H9 (cell line): ENCODE results near the gene SAG. TPM values are rescaled to one million over a fixed set of nuclear protein-coding genes. Genes with fewer than 3 reads are reported as not detected.

ENCODE experiments used
- DNase-seq: peaks from one replicate; pipeline ENCODE4 v3.0.0-alpha.2; 2017
- H2AFZ ChIP-seq: one replicate; pipeline ENCODE4 v1.6.1; 2013; ENCODE audit warnings: mild to moderate bottlenecking, low read length, control low read depth, moderate library complexity
- H2AK5ac ChIP-seq: 2 replicates; pipeline ENCODE4 v1.6.1; 2013; ENCODE audit warnings: low read length, control low read depth, mixed read lengths; ENCODE audit not compliant: insufficient read length
- H2BK120ac ChIP-seq: one replicate; pipeline ENCODE4 v1.6.1; 2013; ENCODE audit warnings: low read depth, mild to moderate bottlenecking, low read length, control low read depth, inconsistent platforms; ENCODE audit not compliant: poor library complexity, severe bottlenecking
- H2BK12ac ChIP-seq: 2 replicates; pipeline ENCODE4 v1.6.1; 2013; ENCODE audit warnings: low read length, control low read depth, mixed read lengths, low read depth; ENCODE audit not compliant: insufficient read length
- H2BK15ac ChIP-seq: 2 replicates; pipeline ENCODE4 v1.6.1; 2013; ENCODE audit warnings: low read depth, low read length, control low read depth
- H2BK20ac ChIP-seq: one replicate; pipeline ENCODE4 v1.6.1; 2013; ENCODE audit warnings: low read depth, mild to moderate bottlenecking, low read length, control low read depth, inconsistent platforms; ENCODE audit not compliant: poor library complexity, severe bottlenecking
- H2BK5ac ChIP-seq: 2 replicates; pipeline ENCODE4 v1.6.1; 2013; ENCODE audit warnings: low read length, control low read depth, mixed read lengths; ENCODE audit not compliant: insufficient read length
- H3K14ac ChIP-seq: 2 replicates; pipeline ENCODE4 v1.6.1; 2013; ENCODE audit warnings: low read length, control low read depth; ENCODE audit not compliant: insufficient read depth
- H3K18ac ChIP-seq: 2 replicates; pipeline ENCODE4 v1.6.1; 2013; ENCODE audit warnings: low read depth, mild to moderate bottlenecking, mixed read lengths, low read length, control low read depth; ENCODE audit not compliant: insufficient read length
- H3K23ac ChIP-seq: 2 replicates; pipeline ENCODE4 v1.6.1; 2013; ENCODE audit warnings: low read length, control low read depth, mixed read lengths, low read depth; ENCODE audit not compliant: insufficient read length
- H3K23me2 ChIP-seq: 2 replicates; pipeline ENCODE4 v1.6.1; 2013; ENCODE audit warnings: low read depth, mild to moderate bottlenecking, mixed read lengths, low read length, control low read depth; ENCODE audit not compliant: insufficient read length, poor library complexity, severe bottlenecking
- H3K27ac ChIP-seq: 2 replicates; pipeline ENCODE4 v1.5.1; 2013; ENCODE audit warnings: low read length, control low read depth, mixed read lengths, low read depth; ENCODE audit not compliant: insufficient read length
- H3K27me3 ChIP-seq: 2 replicates; pipeline ENCODE4 v1.6.1; 2013; ENCODE audit warnings: low read length, control low read depth, inconsistent platforms; ENCODE audit not compliant: insufficient read depth
- H3K4ac ChIP-seq: 2 replicates; pipeline ENCODE4 v1.6.1; 2013; ENCODE audit warnings: low read depth, mild to moderate bottlenecking, control low read depth, inconsistent platforms, low read length, moderate library complexity
- H3K4me1 ChIP-seq: 2 replicates; pipeline ENCODE4 v1.6.1; 2013; ENCODE audit warnings: low read length, control low read depth, inconsistent platforms; ENCODE audit not compliant: insufficient read depth
- H3K4me2 ChIP-seq: 2 replicates; pipeline ENCODE4 v1.6.1; 2013; ENCODE audit warnings: low read length, control low read depth, mixed read lengths; ENCODE audit not compliant: insufficient read length, insufficient read depth
- H3K56ac ChIP-seq: 2 replicates; pipeline ENCODE4 v1.6.1; 2013; ENCODE audit warnings: low read depth, mild to moderate bottlenecking, mixed read lengths, low read length, control low read depth; ENCODE audit not compliant: insufficient read length
- H3K79me1 ChIP-seq: 2 replicates; pipeline ENCODE4 v1.6.1; 2013; ENCODE audit warnings: low read depth, mild to moderate bottlenecking, moderate library complexity, low read length, control low read depth, inconsistent platforms; ENCODE audit not compliant: insufficient read depth, poor library complexity, severe bottlenecking
- H3K79me2 ChIP-seq: 2 replicates; pipeline ENCODE4 v1.6.1; 2013; ENCODE audit warnings: low read length, control low read depth, inconsistent platforms; ENCODE audit not compliant: insufficient read depth
- H3K9ac ChIP-seq: 2 replicates; pipeline ENCODE4 v1.6.1; 2013; ENCODE audit warnings: low read length, control low read depth, mixed read lengths; ENCODE audit not compliant: insufficient read length; ENCODE audit errors: extremely low read depth
- H3K9me3 ChIP-seq: one replicate; pipeline ENCODE4 v1.6.1; 2013; ENCODE audit warnings: low read depth, low read length, inconsistent platforms; ENCODE audit not compliant: control insufficient read depth
- H3T11ph ChIP-seq: one replicate; pipeline ENCODE4 v1.6.1; 2013; ENCODE audit warnings: mild to moderate bottlenecking, low read length, control low read depth, inconsistent platforms
- H4K20me1 ChIP-seq: one replicate; pipeline ENCODE4 v1.6.1; 2013; ENCODE audit not compliant: control insufficient read depth, insufficient read length, insufficient read depth
- H4K5ac ChIP-seq: 2 replicates; pipeline ENCODE4 v1.6.1; 2013; ENCODE audit warnings: low read depth, mild to moderate bottlenecking, mixed read lengths, low read length, control low read depth; ENCODE audit not compliant: insufficient read length
- H4K8ac ChIP-seq: replicated peaks from 2 replicates; pipeline ENCODE4 v1.6.1; 2013; ENCODE audit warnings: low read length, control low read depth, mixed read lengths, low read depth; ENCODE audit not compliant: insufficient read length
- H4K91ac ChIP-seq: 2 replicates; pipeline ENCODE4 v1.6.1; 2013; ENCODE audit warnings: low read depth, mild to moderate bottlenecking, moderate library complexity, mixed read lengths, low read length, control low read depth; ENCODE audit not compliant: insufficient read length
- H3K27ac Mint-ChIP-seq, 3 experiments: 2 replicates in 2 of 3; 3 replicates in 1 of 3; pipeline ENCODE4 v1.8.0; 2020 to 2021; ENCODE audit warnings: mixed read lengths in 3 of 3, mild to moderate bottlenecking in 1 of 3, moderate library complexity in 1 of 3
- H3K27me3 Mint-ChIP-seq: 2 replicates; pipeline ENCODE4 v1.8.0; 2021; ENCODE audit warnings: low read depth, mild to moderate bottlenecking, moderate library complexity, mixed read lengths
- H3K36me3 Mint-ChIP-seq, 3 experiments: 2 replicates in 2 of 3; 3 replicates in 1 of 3; pipeline ENCODE4 v1.8.0; 2020 to 2021; ENCODE audit warnings: low read depth in 3 of 3, mixed read lengths in 3 of 3; ENCODE audit not compliant: insufficient read depth in 1 of 3
- H3K4me1 Mint-ChIP-seq, 2 experiments: 2 replicates each; pipeline ENCODE4 v1.8.0; 2020; ENCODE audit warnings: mixed read lengths in 2 of 2
- H3K4me3 Mint-ChIP-seq, 2 experiments: 2 replicates in 1 of 2; 3 replicates in 1 of 2; pipeline ENCODE4 v1.8.0; 2020 to 2021; ENCODE audit warnings: mild to moderate bottlenecking in 2 of 2, mixed read lengths in 2 of 2, moderate library complexity in 1 of 2
- H3K9me3 Mint-ChIP-seq, 2 experiments: 2 replicates in 1 of 2; 3 replicates in 1 of 2; pipeline ENCODE4 v1.8.0; 2020; ENCODE audit warnings: mild to moderate bottlenecking in 2 of 2, mixed read lengths in 2 of 2, moderate library complexity in 1 of 2
- CTCF ChIP-seq: fragments of 200-600 bp; sonication (generic); conservative IDR thresholded peaks from 3 replicates; pipeline ENCODE4 v1.8.0; 2021; ENCODE audit warnings: antibody characterized with exemption, mild to moderate bottlenecking
- WGBS: extraction: QIAGEN DNeasy Blood & Tissue Kit; methylation state at CpG from one replicate; pipeline ENCODE4 v1.1.7; 2013; ENCODE audit warnings: missing lambda C conversion rate, low lambda C conversion rate, mixed read lengths; ENCODE audit not compliant: insufficient read length; ENCODE audit errors: extremely low coverage; 5-methylcytosine and 5-hydroxymethylcytosine counted together
- total RNA-seq: library from RNA; stranded (reverse); gene quantifications from 2 replicates; pipeline ENCODE4 v1.2.1, GENCODE V29; 2021

SAG gene
- total RNA-seq, 1 experiment from 2014 or later = not detected

- Mint-ChIP-seq H3K4me3 (peak overlapping the region; percentile 76 to 86), H3K36me3 (peaks cover 3 to 10% (median 5%) of the 10 kb centered on the region in 3 experiments; a peak in 5 of 7 replicates), H3K27ac (no peak overlapping the region; a peak in 1 of 7 replicates), H3K4me1 (peaks cover 18 to 19% of the 10 kb centered on the region in 2 experiments), H3K9me3 (peaks cover 3% of the 10 kb centered on the region in 2 experiments; a peak in 1 of 5 replicates), H3K27me3 (peaks cover 48% of the 10 kb centered on the region)
- H3K27me3 ChIP-seq = peaks cover 5% of the 10 kb centered on the region; the same call in 1 of the 2 replicates
- no peak overlapping the region for H4K8ac ChIP-seq
- DNase-seq = no peak
- H2BK20ac ChIP-seq = no peak overlapping the region
- H2BK120ac ChIP-seq = no peak overlapping the region
- H2AK5ac ChIP-seq = no peak overlapping the region
- no CpG with 5 or more reads among the region's 10 CpGs for WGBS
- H3K23me2 ChIP-seq = peaks cover 13% of the 10 kb centered on the region
- H3K9ac ChIP-seq = no peak overlapping the region
- H3K4me1 ChIP-seq = no peaks in the 10 kb centered on the region; the same call in 1 of the 2 replicates
- no peak overlapping the region for H4K91ac ChIP-seq
- H3K23ac ChIP-seq = no peak overlapping the region
- H3K18ac ChIP-seq = no peak overlapping the region
- H4K5ac ChIP-seq = no peak overlapping the region
- H2BK15ac ChIP-seq = no peak overlapping the region
- H3K4ac ChIP-seq = no peak overlapping the region
- no peak overlapping the region for H3K27ac ChIP-seq
- H2AFZ ChIP-seq = no peak overlapping the region
- no peaks in the 10 kb centered on the region for H3K9me3 ChIP-seq
- no peak overlapping the region for H2BK5ac ChIP-seq
- H3K79me2 ChIP-seq = peaks cover 1% of the 10 kb centered on the region; the same call in 1 of the 2 replicates
- no peak overlapping the region for H3K56ac ChIP-seq
- no peaks in the 10 kb centered on the region for H3K79me1 ChIP-seq
- TF ChIP-seq CTCF = no peak
- no peak overlapping the region for H3T11ph ChIP-seq
- peak overlapping the region; percentile 92 for H3K4me2 ChIP-seq
- H3K14ac ChIP-seq = no peak overlapping the region
- no peak overlapping the region for H2BK12ac ChIP-seq
- H4K20me1 ChIP-seq = no peaks in the 10 kb centered on the region
Measured at GRCh38 chr2:233355916-233356315, 48.3 kb downstream of the SAG start.
